Measurements from ENCODE around the gene FOXL2NB.

Gene FOXL2NB

GRCh38 chr3:138946663-138947494 lies at the start of gene FOXL2NB, which contains the start of gene FOXL2:
Gene FOXL2NB, plus strand, starts transcription at chr3:138947217. Its CDS starts 148 bp downstream, at chr3:138947365.
Gene FOXL2, minus strand, starts transcription at chr3:138947137. Its CDS starts 415 bp downstream, at chr3:138946722.
- peaks cover 39% of the 10 kb centered on the region for H3K4me1 Mint-ChIP-seq
- H3K27me3 Mint-ChIP-seq: peaks cover 62% of the 10 kb centered on the region
- peak within 1 kb of the TSS; percentile 30 for H3K27ac Mint-ChIP-seq
- H3K9me3 Mint-ChIP-seq: no peaks in the 10 kb centered on the region
- peaks cover 1% of the 10 kb centered on the region for H3K36me3 Mint-ChIP-seq
- peak within 1 kb of the TSS; percentile 80 for H3K4me3 Mint-ChIP-seq

GRCh38 chr3:138898301-138898700 lies 48.7 kb upstream of the FOXL2NB start:
- Mint-ChIP-seq H3K4me3 (no peak overlapping the region), H3K9me3 (no peaks in the 10 kb centered on the region), H3K4me1 (no peaks in the 10 kb centered on the region), H3K27me3 (peaks cover 2% of the 10 kb centered on the region), H3K36me3 (no peaks in the 10 kb centered on the region), H3K27ac (no peak overlapping the region)

GRCh38 chr3:138898708-138899107 lies 48.3 kb upstream of the FOXL2NB start:
- no peaks in the 10 kb centered on the region for H3K36me3 Mint-ChIP-seq
- no peaks in the 10 kb centered on the region for H3K9me3 Mint-ChIP-seq
- H3K27me3 Mint-ChIP-seq: peaks cover 2% of the 10 kb centered on the region
- no peak overlapping the region for H3K27ac Mint-ChIP-seq
- H3K4me1 Mint-ChIP-seq: no peaks in the 10 kb centered on the region
- H3K4me3 Mint-ChIP-seq: no peak overlapping the region

- H3K4me1 Mint-ChIP-seq: no peaks in the 10 kb centered on the region
- H3K27me3 Mint-ChIP-seq: peaks cover 2% of the 10 kb centered on the region
- H3K27ac Mint-ChIP-seq: no peak overlapping the region
- no peaks in the 10 kb centered on the region for H3K9me3 Mint-ChIP-seq
- no peak overlapping the region for H3K4me3 Mint-ChIP-seq
- H3K36me3 Mint-ChIP-seq: no peaks in the 10 kb centered on the region
These were observed 47.5 kb upstream of the FOXL2NB start for GRCh38 chr3:138899351-138899991.

GRCh38 chr3:138901567-138901966 lies 45.5 kb upstream of the FOXL2NB start:
- Mint-ChIP-seq H3K27me3 (peaks cover 2% of the 10 kb centered on the region), H3K4me3 (no peak overlapping the region), H3K4me1 (no peaks in the 10 kb centered on the region), H3K27ac (no peak overlapping the region), H3K9me3 (no peaks in the 10 kb centered on the region), H3K36me3 (no peaks in the 10 kb centered on the region)

- Mint-ChIP-seq H3K4me1 (no peaks in the 10 kb centered on the region), H3K9me3 (no peaks in the 10 kb centered on the region), H3K27me3 (peaks cover 2% of the 10 kb centered on the region), H3K27ac (no peak overlapping the region), H3K36me3 (no peaks in the 10 kb centered on the region), H3K4me3 (no peak overlapping the region)
These were observed 44.8 kb upstream of the FOXL2NB start for GRCh38 chr3:138902171-138902570.

GRCh38 chr3:138907539-138907938 lies 39.5 kb upstream of the FOXL2NB start:
- Mint-ChIP-seq H3K27ac (no peak overlapping the region), H3K36me3 (no peaks in the 10 kb centered on the region), H3K9me3 (no peaks in the 10 kb centered on the region), H3K27me3 (no peaks in the 10 kb centered on the region), H3K4me1 (no peaks in the 10 kb centered on the region), H3K4me3 (no peak overlapping the region)

- Mint-ChIP-seq H3K4me1 (no peaks in the 10 kb centered on the region), H3K9me3 (no peaks in the 10 kb centered on the region), H3K27me3 (no peaks in the 10 kb centered on the region), H3K36me3 (no peaks in the 10 kb centered on the region), H3K4me3 (no peak overlapping the region), H3K27ac (no peak overlapping the region)
These were observed 38.2 kb upstream of the FOXL2NB start for GRCh38 chr3:138908846-138909245.

- H3K36me3 Mint-ChIP-seq: no peaks in the 10 kb centered on the region
- H3K27ac Mint-ChIP-seq: no peak overlapping the region
- peaks cover 1% of the 10 kb centered on the region for H3K4me1 Mint-ChIP-seq
- H3K9me3 Mint-ChIP-seq: no peaks in the 10 kb centered on the region
- H3K27me3 Mint-ChIP-seq: no peaks in the 10 kb centered on the region
- H3K4me3 Mint-ChIP-seq: no peak overlapping the region
These were observed 37.1 kb upstream of the FOXL2NB start for GRCh38 chr3:138909904-138910303.

GRCh38 chr3:138911621-138912020 lies 35.4 kb upstream of the FOXL2NB start:
- Mint-ChIP-seq H3K27me3 (no peaks in the 10 kb centered on the region), H3K36me3 (no peaks in the 10 kb centered on the region), H3K4me1 (peaks cover 5% of the 10 kb centered on the region), H3K9me3 (no peaks in the 10 kb centered on the region), H3K27ac (no peak overlapping the region), H3K4me3 (no peak overlapping the region)

GRCh38 chr3:138912237-138912636 lies 34.8 kb upstream of the FOXL2NB start:
- H3K4me1 Mint-ChIP-seq: peaks cover 5% of the 10 kb centered on the region

GRCh38 chr3:138913766-138914165 lies 33.3 kb upstream of the FOXL2NB start:
- no peak overlapping the region for H3K27ac Mint-ChIP-seq
- H3K36me3 Mint-ChIP-seq: no peaks in the 10 kb centered on the region
- H3K9me3 Mint-ChIP-seq: no peaks in the 10 kb centered on the region
- no peak overlapping the region for H3K4me3 Mint-ChIP-seq
- peaks cover 5% of the 10 kb centered on the region for H3K4me1 Mint-ChIP-seq
- H3K27me3 Mint-ChIP-seq: no peaks in the 10 kb centered on the region

More at GRCh38 chr3:138912237-138912636, 34.8 kb upstream of the FOXL2NB start:
- H3K4me3 Mint-ChIP-seq: no peak overlapping the region
- H3K36me3 Mint-ChIP-seq: no peaks in the 10 kb centered on the region
- H3K27me3 Mint-ChIP-seq: no peaks in the 10 kb centered on the region
- H3K27ac Mint-ChIP-seq: no peak overlapping the region
- H3K9me3 Mint-ChIP-seq: no peaks in the 10 kb centered on the region

- peaks cover 5% of the 10 kb centered on the region for H3K4me1 Mint-ChIP-seq
- no peak overlapping the region for H3K27ac Mint-ChIP-seq
These were observed 32.0 kb upstream of the FOXL2NB start for GRCh38 chr3:138914870-138915502.

GRCh38 chr3:138915503-138916498 lies 31.2 kb upstream of the FOXL2NB start:
- H3K27me3 Mint-ChIP-seq: no peaks in the 10 kb centered on the region
- H3K4me1 Mint-ChIP-seq: peaks cover 5% of the 10 kb centered on the region
- H3K9me3 Mint-ChIP-seq: no peaks in the 10 kb centered on the region
- H3K4me3 Mint-ChIP-seq: peak overlapping the region; percentile 90
- no peaks in the 10 kb centered on the region for H3K36me3 Mint-ChIP-seq
- no peak overlapping the region for H3K27ac Mint-ChIP-seq

More at GRCh38 chr3:138914870-138915502, 32.0 kb upstream of the FOXL2NB start:
- Mint-ChIP-seq H3K9me3 (no peaks in the 10 kb centered on the region), H3K4me3 (peak overlapping the region; percentile 76), H3K27me3 (no peaks in the 10 kb centered on the region), H3K36me3 (no peaks in the 10 kb centered on the region)

- Mint-ChIP-seq H3K36me3 (no peaks in the 10 kb centered on the region), H3K9me3 (no peaks in the 10 kb centered on the region), H3K27me3 (no peaks in the 10 kb centered on the region), H3K4me3 (peak overlapping the region; percentile 31), H3K4me1 (peaks cover 5% of the 10 kb centered on the region), H3K27ac (no peak overlapping the region)
These were observed 30.2 kb upstream of the FOXL2NB start for GRCh38 chr3:138916824-138917223.
